ENCODE data around the gene PCDHB14.

DNA sequence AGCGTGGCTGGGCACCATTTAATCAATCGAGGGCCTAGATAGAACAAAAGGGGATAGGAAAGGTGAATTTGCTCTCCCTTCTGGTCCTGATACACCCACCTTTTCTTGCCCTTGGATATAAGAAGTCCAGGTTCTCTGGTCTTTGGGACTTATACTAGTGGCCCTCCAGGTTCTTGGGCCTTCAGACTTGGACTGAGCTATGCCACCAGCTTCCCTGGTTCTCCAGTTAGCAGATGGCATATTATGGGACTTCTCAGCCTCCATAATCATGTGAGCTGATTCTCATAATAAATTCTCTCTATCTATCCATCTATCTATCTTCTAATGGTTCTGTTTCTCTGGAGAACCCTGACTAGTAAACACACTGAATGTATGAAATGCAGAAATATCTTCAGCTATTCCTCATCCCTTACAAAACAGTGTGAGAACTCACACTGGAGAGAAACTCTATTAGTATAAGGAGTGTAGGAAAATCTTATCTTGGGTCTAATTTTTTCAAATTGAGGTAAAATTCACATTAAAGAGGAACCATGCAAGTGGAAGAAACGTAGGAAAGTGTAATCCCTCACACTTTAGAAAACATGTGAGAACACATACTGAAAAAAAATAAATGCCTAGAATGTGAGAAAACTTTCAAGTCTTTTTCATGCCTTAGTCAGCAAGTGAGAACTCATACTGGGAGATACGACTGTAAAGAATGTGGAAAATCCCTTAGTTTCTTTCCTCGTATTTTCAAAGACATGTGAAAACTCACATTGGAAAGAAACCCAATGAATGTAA lies 37.5 kb downstream of the PCDHB14 start:
- TF ChIP-seq, protein P1, sequence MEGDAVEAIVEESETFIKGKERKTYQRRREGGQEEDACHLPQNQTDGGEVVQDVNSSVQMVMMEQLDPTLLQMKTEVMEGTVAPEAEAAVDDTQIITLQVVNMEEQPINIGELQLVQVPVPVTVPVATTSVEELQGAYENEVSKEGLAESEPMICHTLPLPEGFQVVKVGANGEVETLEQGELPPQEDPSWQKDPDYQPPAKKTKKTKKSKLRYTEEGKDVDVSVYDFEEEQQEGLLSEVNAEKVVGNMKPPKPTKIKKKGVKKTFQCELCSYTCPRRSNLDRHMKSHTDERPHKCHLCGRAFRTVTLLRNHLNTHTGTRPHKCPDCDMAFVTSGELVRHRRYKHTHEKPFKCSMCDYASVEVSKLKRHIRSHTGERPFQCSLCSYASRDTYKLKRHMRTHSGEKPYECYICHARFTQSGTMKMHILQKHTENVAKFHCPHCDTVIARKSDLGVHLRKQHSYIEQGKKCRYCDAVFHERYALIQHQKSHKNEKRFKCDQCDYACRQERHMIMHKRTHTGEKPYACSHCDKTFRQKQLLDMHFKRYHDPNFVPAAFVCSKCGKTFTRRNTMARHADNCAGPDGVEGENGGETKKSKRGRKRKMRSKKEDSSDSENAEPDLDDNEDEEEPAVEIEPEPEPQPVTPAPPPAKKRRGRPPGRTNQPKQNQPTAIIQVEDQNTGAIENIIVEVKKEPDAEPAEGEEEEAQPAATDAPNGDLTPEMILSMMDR (IDR thresholded peaks at IDR 0.05), result no peak
- no peak for TF ChIP-seq EP300 (IDR thresholded peaks at IDR 0.05)

All from upper lobe of left lung (tissue), 4 donors.